ENCODE results near the gene SBK2. TPM values are rescaled to one million over a fixed set of nuclear protein-coding genes. Genes with fewer than 3 reads are reported as not detected.

Gene SBK2
- total and polyA plus RNA-seq, 9 of the 15 experiments (the other 6 are each of a cell fraction or from before 2014, with no cell fraction given) = not detected

- TF ChIP-seq ZBTB11 (CRISPR knock-in tag; IDR thresholded peaks at IDR 0.05) = no peak
- no peak for TF ChIP-seq BCOR (IDR thresholded peaks at IDR 0.05)
- 0 out of 2 replicates have a peak, but pooled peaks have one; percentile 8 for TF ChIP-seq GABPB1 (CRISPR knock-in tag; IDR thresholded peaks at IDR 0.05)
- TF ChIP-seq TEAD1 (CRISPR knock-in tag; IDR thresholded peaks at IDR 0.05) = no peak
- TF ChIP-seq CEBPG (CRISPR knock-in tag; IDR thresholded peaks at IDR 0.05) = no peak
- no peak for TF ChIP-seq CEBPG (tag; conservative IDR thresholded peaks at IDR 0.05 in 1 of 2, IDR thresholded peaks at IDR 0.05 in 1 of 2)
- TF ChIP-seq NELFE (IDR thresholded peaks at IDR 0.05; ENCODE audit: insufficient read depth, insufficient read length) = no peak
- TF ChIP-seq C11orf30 (IDR thresholded peaks at IDR 0.05; ENCODE audit: low read depth) = no peak
- no peak for TF ChIP-seq SIN3B (IDR thresholded peaks at IDR 0.05; ENCODE audit: low read depth)
- no peak for TF ChIP-seq NFATC3 (IDR thresholded peaks at IDR 0.05)
- TF ChIP-seq MYBL2 (IDR thresholded peaks at IDR 0.05; ENCODE audit: low read depth) = no peak
- no peak for TF ChIP-seq MYBL2 (CRISPR knock-in tag; IDR thresholded peaks at IDR 0.05; ENCODE audit: borderline replicate concordance)
- no peak for TF ChIP-seq TRIM25 (IDR thresholded peaks at IDR 0.05; ENCODE audit: borderline replicate concordance)
- TF ChIP-seq ZZZ3 (IDR thresholded peaks at IDR 0.05) = no peak
- TF ChIP-seq CTCFL (IDR thresholded peaks at IDR 0.05; ENCODE audit: borderline replicate concordance, insufficient read depth, low read depth, low read length, poor library complexity, severe bottlenecking) = no peak
- TF ChIP-seq NFE2L1 (tag; IDR thresholded peaks at IDR 0.05; ENCODE audit: borderline replicate concordance, low read depth) = no peak
- no peak for TF ChIP-seq ZNF445 (CRISPR knock-in tag; IDR thresholded peaks at IDR 0.05; ENCODE audit: low read depth)
- peak; percentile 33; the same call in 1 of the 2 replicates for TF ChIP-seq ATF7 (IDR thresholded peaks at IDR 0.05)
- no peak for TF ChIP-seq SNAPC5 (CRISPR knock-in tag; IDR thresholded peaks at IDR 0.05)
These were observed 42.7 kb downstream of the SBK2 start (continued) for GRCh38 chr19:55494172-55494761.
